ENCODE data around the gene C19orf73.
A peak's percentile ranks its signal among the peaks of the same experiment; 100 is the strongest.

Gene C19orf73

DNA sequence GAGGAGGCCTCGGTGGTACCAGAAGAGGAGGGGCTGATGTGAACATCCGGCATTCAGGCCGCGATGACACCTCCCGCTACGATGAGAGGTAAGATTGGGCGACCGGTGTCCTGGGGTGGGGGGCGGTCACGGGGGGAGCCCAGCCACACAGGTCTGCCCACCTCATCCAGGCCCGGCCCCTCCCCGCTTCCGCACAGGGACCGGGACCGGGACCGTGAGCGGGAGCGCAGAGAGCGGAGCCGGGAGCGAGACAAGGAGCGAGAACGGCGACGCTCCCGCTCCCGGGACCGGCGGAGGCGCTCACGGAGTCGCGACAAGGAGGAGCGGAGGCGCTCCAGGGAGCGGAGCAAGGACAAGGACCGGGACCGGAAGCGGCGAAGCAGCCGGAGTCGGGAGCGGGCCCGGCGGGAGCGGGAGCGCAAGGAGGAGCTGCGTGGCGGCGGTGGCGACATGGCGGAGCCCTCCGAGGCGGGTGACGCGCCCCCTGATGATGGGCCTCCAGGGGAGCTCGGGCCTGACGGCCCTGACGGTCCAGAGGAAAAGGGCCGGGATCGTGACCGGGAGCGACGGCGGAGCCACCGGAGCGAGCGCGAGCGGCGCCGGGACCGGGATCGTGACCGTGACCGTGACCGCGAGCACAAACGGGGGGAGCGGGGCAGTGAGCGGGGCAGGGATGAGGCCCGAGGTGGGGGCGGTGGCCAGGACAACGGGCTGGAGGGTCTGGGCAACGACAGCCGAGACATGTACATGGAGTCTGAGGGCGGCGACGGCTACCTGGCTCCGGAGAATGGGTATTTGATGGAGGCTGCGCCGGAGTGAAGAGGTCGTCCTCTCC is 11.1 kb downstream of the C19orf73 start:
- no peak for DNase-seq
- TF ChIP-seq POLR2A (IDR thresholded peaks at IDR 0.05; ENCODE audit: low read length) = no peak
- no peak for TF ChIP-seq GATA1 (IDR thresholded peaks at IDR 0.05; ENCODE audit: low read depth, low read length)

DNA sequence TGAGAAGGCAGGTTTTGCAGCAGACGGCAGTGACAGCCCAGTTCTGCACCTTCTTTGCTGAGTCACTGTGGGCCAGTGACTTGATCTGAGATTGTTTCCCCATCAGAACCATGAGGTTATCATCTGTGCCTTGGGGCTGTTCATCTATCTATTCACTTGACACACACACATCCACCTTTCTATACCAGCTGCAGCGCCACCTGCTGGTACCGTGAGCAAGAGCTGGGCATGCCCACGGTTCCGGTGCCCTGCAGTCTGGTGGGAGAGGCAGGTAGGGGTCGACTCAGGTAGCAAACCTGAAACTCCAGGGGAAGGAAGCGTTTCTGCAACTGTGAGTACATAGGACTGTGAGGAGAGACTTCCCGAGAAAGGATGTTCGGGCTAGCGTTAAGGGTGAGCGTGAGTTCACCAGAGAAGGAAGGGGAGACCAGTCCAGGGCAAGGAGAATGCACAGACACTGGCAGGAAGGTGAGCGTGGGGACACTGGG is 12.3 kb downstream of the C19orf73 start:
- TF ChIP-seq POLR2A (IDR thresholded peaks at IDR 0.05; ENCODE audit: low read length) (no peak), GATA1 (IDR thresholded peaks at IDR 0.05; ENCODE audit: low read depth, low read length) (no peak)
- DNase-seq = peak; percentile 74 to 82

DNA sequence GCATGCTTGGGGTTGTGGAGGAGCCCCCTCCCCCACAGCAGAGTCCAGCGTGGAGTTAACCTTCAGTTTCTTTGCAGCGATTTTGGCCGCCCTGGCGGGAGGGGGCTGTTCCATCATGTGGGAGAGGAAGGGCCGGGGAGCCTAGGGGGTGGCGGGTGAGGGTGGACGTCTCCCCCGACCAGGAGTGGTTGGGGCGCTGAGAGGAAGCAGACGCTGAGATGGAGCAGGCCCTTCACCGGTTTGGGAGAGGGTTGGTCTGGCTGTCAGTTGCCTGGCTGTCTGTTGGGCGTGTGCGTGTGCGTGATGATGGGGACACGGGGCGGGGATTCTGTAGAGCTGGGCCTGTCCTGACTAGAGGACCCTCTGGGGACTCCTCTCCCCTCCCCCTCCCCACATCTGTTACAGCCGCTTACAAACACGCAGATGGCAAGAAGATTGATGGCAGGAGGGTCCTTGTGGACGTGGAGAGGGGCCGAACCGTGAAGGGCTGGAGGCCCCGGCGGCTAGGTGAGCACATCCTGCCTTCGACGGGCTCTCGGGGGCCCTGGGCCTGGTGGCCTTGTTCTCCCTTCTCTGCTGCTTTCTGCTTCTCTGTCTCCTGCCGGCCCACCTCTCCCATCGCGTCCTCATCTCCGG is 14.6 kb downstream of the C19orf73 start:
- DNase-seq = no peak
- TF ChIP-seq POLR2A (IDR thresholded peaks at IDR 0.05; ENCODE audit: low read length) = no peak
- TF ChIP-seq GATA1 (IDR thresholded peaks at IDR 0.05; ENCODE audit: low read depth, low read length) = no peak

DNA sequence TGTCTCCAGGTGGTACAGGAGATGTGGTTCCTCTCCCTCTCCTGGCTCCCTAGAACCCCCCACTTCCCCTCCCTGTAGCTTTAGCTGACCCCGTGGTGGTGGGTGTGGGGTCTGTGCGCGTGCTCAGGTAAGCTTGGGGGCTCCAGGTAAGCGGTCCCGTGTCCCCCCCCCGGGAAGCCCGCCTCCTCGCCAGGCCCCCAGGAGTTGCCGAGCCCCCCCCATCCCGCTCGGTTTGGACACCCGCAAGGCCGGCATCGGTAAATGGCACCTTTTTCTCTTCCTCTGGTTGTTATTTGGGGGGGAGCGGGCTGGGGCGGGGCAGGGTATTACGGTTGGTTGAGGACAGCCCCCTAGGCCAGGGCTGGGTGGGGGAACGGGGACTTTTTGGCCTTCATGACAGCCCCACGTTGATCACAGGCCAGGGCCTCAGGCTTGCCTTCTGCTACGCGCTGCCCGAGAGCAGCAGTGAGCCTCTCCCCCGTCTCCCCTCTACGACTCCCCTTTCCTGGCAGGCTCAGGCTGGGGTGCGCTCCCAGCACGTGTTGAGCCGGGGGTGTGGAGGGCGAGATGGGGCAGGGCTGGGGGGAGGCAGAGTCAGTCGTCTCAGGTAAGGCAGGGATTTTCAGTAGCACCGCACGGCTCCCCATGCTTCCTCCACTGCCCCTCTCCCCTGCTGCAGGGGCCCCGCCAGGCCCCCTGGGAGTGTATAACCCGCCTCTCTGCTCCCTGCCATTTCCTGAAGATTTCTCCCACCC is 15.4 kb downstream of the C19orf73 start:
- TF ChIP-seq GATA1 (IDR thresholded peaks at IDR 0.05; ENCODE audit: low read depth, low read length) (no peak), POLR2A (IDR thresholded peaks at IDR 0.05; ENCODE audit: low read length) (no peak)
- DNase-seq = no peak

DNA sequence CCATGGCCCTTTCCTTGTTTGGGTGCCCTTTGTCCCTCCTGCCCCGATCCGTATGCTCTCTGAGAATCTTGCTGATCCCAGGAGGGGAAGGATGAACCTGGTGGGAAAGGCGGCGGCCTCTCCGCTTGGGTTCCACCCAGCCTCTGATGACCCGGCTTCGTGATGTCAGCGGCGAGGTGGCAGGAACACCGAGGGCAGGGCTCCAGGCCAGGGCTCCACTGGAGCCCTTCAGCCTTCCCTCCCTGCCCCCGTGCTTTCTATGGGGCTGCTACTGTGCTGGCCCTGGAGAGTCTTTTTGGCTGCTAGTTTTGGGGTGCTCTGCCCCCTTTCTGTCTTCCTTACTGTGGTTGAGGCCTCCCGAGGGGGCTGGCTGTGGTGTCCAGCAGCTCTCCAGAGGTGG is 16.6 kb downstream of the C19orf73 start:
- no peak for DNase-seq
- TF ChIP-seq GATA1 (IDR thresholded peaks at IDR 0.05; ENCODE audit: low read depth, low read length) (no peak), POLR2A (IDR thresholded peaks at IDR 0.05; ENCODE audit: low read length) (no peak)

GRCh38 chr19:49101160-49101559 is 17.8 kb downstream of the C19orf73 start:
- TF ChIP-seq GATA1 (IDR thresholded peaks at IDR 0.05; ENCODE audit: low read depth, low read length) (no peak), POLR2A (IDR thresholded peaks at IDR 0.05; ENCODE audit: low read length) (no peak)
- DNase-seq = no peak

- no peak for TF ChIP-seq GATA1 (IDR thresholded peaks at IDR 0.05; ENCODE audit: low read depth, low read length)
- TF ChIP-seq POLR2A (IDR thresholded peaks at IDR 0.05; ENCODE audit: low read length) = no peak
- no peak for DNase-seq
These were observed 20.1 kb downstream of the C19orf73 start for GRCh38 chr19:49098795-49099194.

DNA sequence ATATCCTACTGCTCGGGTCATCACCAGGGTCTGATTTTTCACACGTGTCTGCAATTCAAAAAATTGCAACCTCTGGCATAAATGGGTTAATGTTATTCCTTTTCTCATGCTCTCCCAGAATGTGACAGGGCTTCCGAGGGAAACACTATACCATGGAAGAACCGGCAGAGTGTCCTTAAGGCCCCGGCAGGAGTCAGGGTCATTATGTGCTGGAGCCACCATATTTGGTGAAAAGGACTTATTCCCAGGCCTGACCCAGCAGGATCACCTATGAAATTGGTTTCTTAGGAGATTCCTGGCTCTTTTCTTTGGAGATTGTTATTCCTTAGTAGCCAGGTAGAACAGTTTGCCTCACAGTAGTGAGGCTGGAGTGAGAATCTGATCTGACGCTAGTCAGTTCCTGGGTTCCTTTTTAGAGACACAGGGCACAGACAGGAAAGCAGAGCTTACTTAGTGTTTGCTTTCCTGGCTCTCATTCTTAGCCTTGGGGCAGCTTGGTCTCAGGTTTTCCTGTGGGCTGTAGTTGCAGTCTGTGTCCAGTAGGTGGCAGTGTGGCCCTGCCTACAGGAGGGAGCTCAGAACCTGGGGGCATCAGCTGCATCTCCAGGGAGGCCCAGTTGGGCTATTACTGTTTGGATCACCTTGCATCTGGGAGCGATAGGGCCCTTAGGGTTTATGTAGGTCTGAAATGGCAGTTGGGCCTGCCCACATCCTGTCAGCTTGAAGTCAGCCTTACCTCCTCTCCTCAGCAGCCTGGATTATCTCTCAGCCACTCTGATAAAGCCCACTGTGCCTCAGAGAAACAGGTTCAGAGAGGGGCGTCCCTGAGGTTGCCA is 21.3 kb downstream of the C19orf73 start:
- DNase-seq = peak; percentile 77 to 89
- no peak for TF ChIP-seq GATA1 (IDR thresholded peaks at IDR 0.05; ENCODE audit: low read depth, low read length)
- no peak for TF ChIP-seq POLR2A (IDR thresholded peaks at IDR 0.05; ENCODE audit: low read length)

- DNase-seq = no peak
These were observed 24.1 kb downstream of the C19orf73 start for GRCh38 chr19:49094505-49095482.

DNA sequence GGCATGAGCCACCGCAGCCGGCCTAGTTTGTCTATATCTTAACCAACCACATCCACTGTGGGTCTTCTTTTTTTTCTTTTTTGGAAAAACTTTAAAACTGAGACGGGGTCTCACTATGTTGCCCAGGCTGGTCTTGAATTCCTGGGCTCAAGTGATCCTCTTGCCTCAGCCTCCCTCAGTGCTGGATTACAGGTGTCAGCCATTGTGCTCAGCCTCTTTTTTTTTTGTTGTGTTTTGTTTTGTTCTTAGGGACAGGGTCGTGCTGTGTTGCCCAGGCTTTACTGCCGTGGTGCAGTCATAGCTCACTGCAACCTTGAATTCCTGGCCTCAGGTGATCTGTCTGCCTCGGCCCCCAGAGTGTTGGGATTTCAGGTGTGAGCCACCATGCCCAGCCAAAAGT is 26.3 kb downstream of the C19orf73 start:
- TF ChIP-seq GATA1 (IDR thresholded peaks at IDR 0.05; ENCODE audit: low read depth, low read length) (no peak), POLR2A (IDR thresholded peaks at IDR 0.05; ENCODE audit: low read length) (no peak)
- DNase-seq = no peak

More at GRCh38 chr19:49094505-49095482, 24.1 kb downstream of the C19orf73 start:
- TF ChIP-seq GATA1 (IDR thresholded peaks at IDR 0.05; ENCODE audit: low read depth, low read length) (no peak), POLR2A (IDR thresholded peaks at IDR 0.05; ENCODE audit: low read length) (no peak)

- TF ChIP-seq POLR2A (IDR thresholded peaks at IDR 0.05; ENCODE audit: low read length) = no peak
- no peak for TF ChIP-seq GATA1 (IDR thresholded peaks at IDR 0.05; ENCODE audit: low read depth, low read length)
- DNase-seq = no peak
These were observed 27.4 kb downstream of the C19orf73 start for GRCh38 chr19:49091391-49092038.

DNA sequence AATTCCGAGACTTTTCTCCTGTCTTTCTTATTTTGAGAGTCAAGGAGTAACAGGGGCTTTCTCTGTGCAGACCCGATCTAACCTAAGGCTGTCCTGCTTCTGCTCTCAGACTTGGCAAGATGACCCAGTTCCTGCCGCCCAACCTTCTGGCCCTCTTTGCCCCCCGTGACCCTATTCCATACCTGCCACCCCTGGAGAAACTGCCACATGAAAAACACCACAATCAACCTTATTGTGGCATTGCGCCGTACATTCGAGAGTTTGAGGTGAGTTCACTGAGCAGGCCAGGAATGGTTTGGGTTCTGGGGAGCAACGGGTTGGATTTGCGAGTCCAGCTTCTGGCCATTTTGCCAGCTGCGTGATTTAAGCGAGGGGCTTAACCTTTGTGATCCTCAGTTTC is 32.6 kb downstream of the C19orf73 start:
- no peak for DNase-seq
- TF ChIP-seq POLR2A (IDR thresholded peaks at IDR 0.05; ENCODE audit: low read length) (no peak), GATA1 (IDR thresholded peaks at IDR 0.05; ENCODE audit: low read depth, low read length) (no peak)
